Measurements from ENCODE around the gene BACE2.

The BACE2 gene

GRCh38 chr21:41176846-41177245 is 8.9 kb downstream of the BACE2 start:
- TF ChIP-seq CSDC2 (CRISPR knock-in tag; IDR thresholded peaks at IDR 0.05) (no peak), TCF4 (CRISPR knock-in tag; IDR thresholded peaks at IDR 0.05; ENCODE audit: borderline replicate concordance) (no peak), TSHZ2 (CRISPR knock-in tag; IDR thresholded peaks at IDR 0.05) (no peak), ARNTL (CRISPR knock-in tag; IDR thresholded peaks at IDR 0.05; ENCODE audit: borderline replicate concordance, low read depth) (no peak), ZFP3 (CRISPR knock-in tag; IDR thresholded peaks at IDR 0.05) (no peak), PATZ1 (CRISPR knock-in tag; IDR thresholded peaks at IDR 0.05; ENCODE audit: borderline replicate concordance) (no peak), SNAI2 (CRISPR knock-in tag; IDR thresholded peaks at IDR 0.05) (no peak), ESRRG (CRISPR knock-in tag; IDR thresholded peaks at IDR 0.05) (no peak), ZNF565 (CRISPR knock-in tag; conservative IDR thresholded peaks at IDR 0.05; ENCODE audit: low read depth) (no peak), ISL1 (CRISPR knock-in tag; IDR thresholded peaks at IDR 0.05) (no peak)
- TF ChIP-seq, protein P1, sequence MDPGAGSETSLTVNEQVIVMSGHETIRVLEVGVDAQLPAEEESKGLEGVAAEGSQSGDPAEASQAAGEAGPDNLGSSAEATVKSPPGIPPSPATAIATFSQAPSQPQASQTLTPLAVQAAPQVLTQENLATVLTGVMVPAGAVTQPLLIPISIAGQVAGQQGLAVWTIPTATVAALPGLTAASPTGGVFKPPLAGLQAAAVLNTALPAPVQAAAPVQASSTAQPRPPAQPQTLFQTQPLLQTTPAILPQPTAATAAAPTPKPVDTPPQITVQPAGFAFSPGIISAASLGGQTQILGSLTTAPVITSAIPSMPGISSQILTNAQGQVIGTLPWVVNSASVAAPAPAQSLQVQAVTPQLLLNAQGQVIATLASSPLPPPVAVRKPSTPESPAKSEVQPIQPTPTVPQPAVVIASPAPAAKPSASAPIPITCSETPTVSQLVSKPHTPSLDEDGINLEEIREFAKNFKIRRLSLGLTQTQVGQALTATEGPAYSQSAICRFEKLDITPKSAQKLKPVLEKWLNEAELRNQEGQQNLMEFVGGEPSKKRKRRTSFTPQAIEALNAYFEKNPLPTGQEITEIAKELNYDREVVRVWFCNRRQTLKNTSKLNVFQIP (CRISPR knock-in tag; IDR thresholded peaks at IDR 0.05; ENCODE audit: borderline replicate concordance, low read depth): no peak
- no peak for ATAC-seq

GRCh38 chr21:41180752-41181151 is 12.8 kb downstream of the BACE2 start:
- ATAC-seq: no peak
- TF ChIP-seq PATZ1 (CRISPR knock-in tag; IDR thresholded peaks at IDR 0.05; ENCODE audit: borderline replicate concordance): no peak
- no peak for TF ChIP-seq TSHZ2 (CRISPR knock-in tag; IDR thresholded peaks at IDR 0.05)
- no peak for TF ChIP-seq CREB5 (CRISPR knock-in tag; IDR thresholded peaks at IDR 0.05; ENCODE audit: low read depth)
- TF ChIP-seq ZNF8 (CRISPR knock-in tag; IDR thresholded peaks at IDR 0.05): no peak
- TF ChIP-seq OSR1 (CRISPR knock-in tag; IDR thresholded peaks at IDR 0.05): no peak
- TF ChIP-seq ZNF565 (CRISPR knock-in tag; conservative IDR thresholded peaks at IDR 0.05; ENCODE audit: low read depth): no peak
- no peak for TF ChIP-seq ZFP3 (CRISPR knock-in tag; IDR thresholded peaks at IDR 0.05)
- no peak for TF ChIP-seq ARNTL (CRISPR knock-in tag; IDR thresholded peaks at IDR 0.05; ENCODE audit: borderline replicate concordance, low read depth)
- no peak for TF ChIP-seq GLIS3 (CRISPR knock-in tag; IDR thresholded peaks at IDR 0.05)

DNA sequence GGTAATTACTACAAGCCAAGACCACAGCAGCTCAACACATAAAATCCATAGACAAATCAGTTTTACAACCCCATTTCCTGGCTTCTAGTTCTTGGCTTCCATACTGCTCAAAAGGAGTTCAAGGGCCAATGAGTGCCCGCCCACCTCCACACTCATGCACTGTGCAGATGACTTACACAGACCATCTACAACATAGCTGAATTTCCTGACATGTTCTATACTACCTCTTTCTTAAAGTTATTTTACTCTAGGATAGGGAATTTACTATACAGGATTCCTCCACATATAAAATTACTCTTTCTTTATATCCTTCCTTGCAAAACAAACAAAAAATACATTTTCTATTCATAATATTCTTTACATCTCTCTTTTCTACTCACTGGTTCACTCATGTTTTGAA is 14.6 kb downstream of the BACE2 start:
- no peak for TF ChIP-seq OSR1 (CRISPR knock-in tag; IDR thresholded peaks at IDR 0.05)
- no peak for TF ChIP-seq RARB (CRISPR knock-in tag; IDR thresholded peaks at IDR 0.05)
- TF ChIP-seq SNAI2 (CRISPR knock-in tag; IDR thresholded peaks at IDR 0.05): no peak
- TF ChIP-seq GLIS3 (CRISPR knock-in tag; IDR thresholded peaks at IDR 0.05): no peak
- no peak for TF ChIP-seq ESRRG (CRISPR knock-in tag; IDR thresholded peaks at IDR 0.05)
- TF ChIP-seq TSHZ2 (CRISPR knock-in tag; IDR thresholded peaks at IDR 0.05): no peak
- TF ChIP-seq ZNF565 (CRISPR knock-in tag; conservative IDR thresholded peaks at IDR 0.05; ENCODE audit: low read depth): no peak
- no peak for TF ChIP-seq ZFP3 (CRISPR knock-in tag; IDR thresholded peaks at IDR 0.05)
- TF ChIP-seq CSDC2 (CRISPR knock-in tag; IDR thresholded peaks at IDR 0.05): no peak
- TF ChIP-seq, protein P2, sequence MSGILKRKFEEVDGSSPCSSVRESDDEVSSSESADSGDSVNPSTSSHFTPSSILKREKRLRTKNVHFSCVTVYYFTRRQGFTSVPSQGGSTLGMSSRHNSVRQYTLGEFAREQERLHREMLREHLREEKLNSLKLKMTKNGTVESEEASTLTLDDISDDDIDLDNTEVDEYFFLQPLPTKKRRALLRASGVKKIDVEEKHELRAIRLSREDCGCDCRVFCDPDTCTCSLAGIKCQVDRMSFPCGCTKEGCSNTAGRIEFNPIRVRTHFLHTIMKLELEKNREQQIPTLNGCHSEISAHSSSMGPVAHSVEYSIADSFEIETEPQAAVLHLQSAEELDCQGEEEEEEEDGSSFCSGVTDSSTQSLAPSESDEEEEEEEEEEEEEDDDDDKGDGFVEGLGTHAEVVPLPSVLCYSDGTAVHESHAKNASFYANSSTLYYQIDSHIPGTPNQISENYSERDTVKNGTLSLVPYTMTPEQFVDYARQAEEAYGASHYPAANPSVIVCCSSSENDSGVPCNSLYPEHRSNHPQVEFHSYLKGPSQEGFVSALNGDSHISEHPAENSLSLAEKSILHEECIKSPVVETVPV (CRISPR knock-in tag; IDR thresholded peaks at IDR 0.05): no peak
- no peak for TF ChIP-seq ZFP30 (CRISPR knock-in tag; IDR thresholded peaks at IDR 0.05)
- no peak for TF ChIP-seq ZC3H10 (CRISPR knock-in tag; IDR thresholded peaks at IDR 0.05)
- no peak for ATAC-seq

Measured in SK-N-SH treated with all-trans-retinoic acid at 6 μM for 48 hours (cell line).